NCI-H2196 treated with DMSO at 0.1 percent for 48 hours (cell line): ENCODE measurements around the gene TMF1.

Experiments
- DNase-seq: peaks from one replicate; lab custom pipeline; 2025; ENCODE audit not compliant: unreplicated experiment; lab: John Stamatoyannopoulos, UW

The TMF1 gene

GRCh38 chr3:68984011-68984530 is 68.1 kb downstream of the TMF1 start:
- DNase-seq, result no peak

GRCh38 chr3:68977486-68978167 is 74.5 kb downstream of the TMF1 start:
- DNase-seq, result no peak

- no peak for DNase-seq
These were observed 77.4 kb downstream of the TMF1 start for GRCh38 chr3:68974711-68975110.

- no peak for DNase-seq
These were observed 78.5 kb downstream of the TMF1 start for GRCh38 chr3:68973639-68974038.

DNA sequence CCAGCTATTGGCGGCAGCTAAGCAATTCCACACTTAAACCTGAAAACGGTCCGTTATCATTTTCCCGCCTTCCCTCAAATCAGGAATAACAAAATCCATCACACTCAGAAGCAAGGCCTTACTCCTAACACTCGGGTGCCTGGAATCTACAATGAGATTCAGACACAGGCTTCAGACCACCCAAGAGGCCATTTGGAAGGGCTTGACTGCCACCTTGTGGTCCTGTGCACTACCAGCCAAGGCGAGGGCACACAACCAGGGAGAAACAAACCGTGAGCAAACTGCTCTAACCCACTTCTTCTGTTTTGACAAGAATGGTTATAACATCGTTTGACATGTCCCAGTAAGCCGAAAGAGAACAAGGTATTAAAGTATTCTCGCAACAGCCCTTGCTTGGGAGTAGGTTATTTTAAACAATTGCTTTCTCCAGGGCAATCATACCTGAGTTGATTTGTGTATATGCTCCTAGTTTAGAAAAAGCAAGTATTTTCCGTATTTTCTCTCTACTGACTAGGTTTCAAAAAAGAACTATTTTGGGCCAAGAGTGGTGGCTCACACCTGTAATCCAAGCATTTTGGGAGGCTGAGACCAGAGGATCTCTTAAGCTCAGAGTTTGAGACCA is 79.7 kb downstream of the TMF1 start:
- DNase-seq, result no peak
